Gastroesophageal sphincter (tissue), 3 donors: Measurements from ENCODE around the gene KLHDC4.

Source experiments
- CTCF ChIP-seq, 4 experiments: fragments of 200-600 bp in 2 of 4; fragments of 450-650 bp in 2 of 4; sonication (generic) in 1 of 4; IDR thresholded peaks; one replicate each; pipeline ENCODE4 v1.5.1; 2017 to 2019; ENCODE audit warnings: antibody characterized with exemption in 4 of 4, mild to moderate bottlenecking in 2 of 4, moderate library complexity in 2 of 4
- EP300 ChIP-seq: sonication (generic); formaldehyde crosslinking; IDR thresholded peaks from one replicate; pipeline ENCODE4 v1.6.1; 2017; ENCODE audit warnings: antibody characterized with exemption, mild to moderate bottlenecking
- POLR2A ChIP-seq, 2 donors: fragments of 450-650 bp; IDR thresholded peaks; one replicate each; pipeline ENCODE4 v1.6.1; 2017; ENCODE audit warnings: antibody characterized with exemption in 2 of 2, mild to moderate bottlenecking in 2 of 2, moderate library complexity in 1 of 2
- POLR2AphosphoS5 ChIP-seq: sonication (generic); formaldehyde crosslinking; IDR thresholded peaks from one replicate; pipeline ENCODE4 v1.6.1; 2017; ENCODE audit warnings: antibody characterized with exemption

DNA sequence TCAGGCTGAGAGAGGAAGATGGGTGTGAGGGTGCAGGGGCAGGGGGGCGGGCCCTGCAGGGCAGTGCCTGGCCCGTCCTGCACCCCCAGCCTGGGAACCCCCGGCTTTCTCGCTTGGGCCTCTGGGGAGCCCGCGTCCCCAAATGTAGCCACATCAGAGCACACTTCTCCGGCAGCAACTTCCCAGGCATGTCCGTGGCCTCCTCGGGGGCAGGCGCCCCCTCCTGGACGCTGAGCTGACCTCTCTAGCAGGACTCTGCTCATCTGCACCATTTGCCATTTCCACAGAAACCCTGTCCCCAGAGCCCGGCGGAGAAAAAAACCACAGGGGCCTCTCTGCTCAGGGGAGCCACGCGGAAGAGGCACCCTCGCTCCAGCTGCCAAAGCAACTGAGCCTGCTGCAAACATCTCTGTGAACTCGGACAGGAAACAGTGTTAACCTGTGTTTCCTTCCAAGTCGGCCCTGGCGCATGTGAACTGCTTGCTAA lies 63.4 kb downstream of the KLHDC4 start:
- TF ChIP-seq POLR2AphosphoS5 (no peak), POLR2A (IDR thresholded peaks at IDR 0.05) (no peak), CTCF (IDR thresholded peaks at IDR 0.05) (peak in 1 of 4 experiments; percentile 40), EP300 (no peak)
